H1 (cell line): ENCODE data around the gene SMS. TPM values are rescaled to one million over a fixed set of nuclear protein-coding genes. Genes with fewer than 3 reads are reported as not detected.

ENCODE experiments used
- CTCF ChIA-PET: fragments of 300-600 bp; sonication (Branson Sonifier 250); formaldehyde crosslinking; loops from one replicate; lab custom pipeline; 2021; ENCODE audit not compliant: partially characterized antibody; lab: Charles Lee
- POLR2A ChIA-PET: fragments of 300-600 bp; sonication (Branson Sonifier 250); formaldehyde crosslinking; loops from one replicate; lab custom pipeline; 2021; ENCODE audit warnings: inconsistent platforms; ENCODE audit not compliant: partially characterized antibody; lab: Charles Lee
- DNase-seq, 2 experiments: peaks; one replicate each; pipeline versions ENCODE4 v3.0.0 to v3.0.0-alpha.2; 2010 to 2022; ENCODE audit warnings: low spot score in 2 of 2, low read depth in 1 of 2, mixed read lengths in 1 of 2
- FAIRE-seq: peaks from 2 replicates; lab custom pipeline; 2011; peaks lifted over from hg19 to GRCh38; lab: Jason Lieb, UNC
- H2AFZ ChIP-seq: 2 replicates; pipeline ENCODE4 v1.8.1; 2012; ENCODE audit warnings: low read length, inconsistent platforms
- H2AK5ac ChIP-seq: 2 replicates; pipeline ENCODE4 v1.6.1; 2013; ENCODE audit warnings: low read depth, low read length
- H2BK120ac ChIP-seq: replicated peaks from 2 replicates; pipeline ENCODE3; 2013; ENCODE audit warnings: low read depth, low read length, inconsistent platforms
- H2BK12ac ChIP-seq: 2 replicates; pipeline ENCODE4 v1.6.1; 2013; ENCODE audit warnings: low read depth, low read length
- H2BK15ac ChIP-seq: 2 replicates; pipeline ENCODE4 v1.6.1; 2013; ENCODE audit warnings: low read length
- H2BK20ac ChIP-seq: 2 replicates; pipeline ENCODE4 v1.6.1; 2013; ENCODE audit warnings: low read length
- H2BK5ac ChIP-seq: 2 replicates; pipeline ENCODE4 v1.6.1; 2013; ENCODE audit warnings: low read depth, low read length
- H3K14ac ChIP-seq: 2 replicates; pipeline ENCODE4 v1.6.1; 2013; ENCODE audit warnings: inconsistent platforms; ENCODE audit not compliant: insufficient read length
- H3K18ac ChIP-seq: 2 replicates; pipeline ENCODE4 v1.6.1; 2013; ENCODE audit warnings: low read length; ENCODE audit errors: extremely low read depth
- H3K23ac ChIP-seq: 2 replicates; pipeline ENCODE4 v1.6.1; 2013; ENCODE audit warnings: inconsistent platforms; ENCODE audit not compliant: insufficient read length
- H3K23me2 ChIP-seq: 2 replicates; pipeline ENCODE4 v1.6.1; 2013; ENCODE audit warnings: low read depth, low read length
- H3K27ac ChIP-seq: 2 replicates; pipeline ENCODE4 v1.6.1; 2011; ENCODE audit warnings: low read depth, low read length, inconsistent platforms
- H3K27me3 ChIP-seq, 4 experiments: replicated peaks in 1 of 4; 1 replicate in 1 of 4; 2 replicates in 3 of 4; pipeline versions ENCODE4 v1.6.1 to v1.8.1; 2011 to 2013; ENCODE audit warnings: low read length in 3 of 4, mild to moderate bottlenecking in 3 of 4, inconsistent platforms in 2 of 4, mixed read lengths in 2 of 4, moderate library complexity in 1 of 4; ENCODE audit not compliant: control insufficient read depth in 3 of 4, insufficient read depth in 3 of 4; ENCODE audit errors: extremely low read depth in 1 of 4
- H3K36me3 ChIP-seq, 4 experiments: 2 replicates each; pipeline versions ENCODE4 v1.6.1 to v1.8.1; 2011 to 2013; ENCODE audit warnings: mild to moderate bottlenecking in 4 of 4, low read length in 3 of 4, moderate library complexity in 2 of 4, control low read depth in 1 of 4, inconsistent platforms in 1 of 4; ENCODE audit not compliant: insufficient read depth in 4 of 4, control insufficient read depth in 2 of 4
- H3K4ac ChIP-seq: replicated peaks from 2 replicates; pipeline ENCODE3; 2013; ENCODE audit warnings: low read length, low read depth, mixed read lengths, inconsistent platforms; ENCODE audit not compliant: insufficient read length
- H3K4me1 ChIP-seq, 4 experiments: replicated peaks in 1 of 4; 1 replicate in 1 of 4; 2 replicates in 3 of 4; pipeline versions ENCODE4 v1.6.1 to v1.8.1; 2011 to 2013; ENCODE audit warnings: low read length in 3 of 4, inconsistent platforms in 2 of 4, mixed read lengths in 1 of 4; ENCODE audit not compliant: insufficient read depth in 4 of 4, control insufficient read depth in 3 of 4
- H3K4me2 ChIP-seq, 2 experiments: 2 replicates each; pipeline versions ENCODE4 v1.6.1 to v1.8.1; 2011 to 2013; ENCODE audit warnings: low read depth in 2 of 2, low read length in 2 of 2, control low read depth in 1 of 2, inconsistent platforms in 1 of 2, mild to moderate bottlenecking in 1 of 2; ENCODE audit not compliant: insufficient read depth in 1 of 2
- H3K4me3 ChIP-seq, 4 experiments: fragments of 200-600, 300-600 bp in 1 of 4; sonication (generic), shearing (Covaris generic), sonication (Bioruptor Twin) in 1 of 4; 2 replicates each; pipeline versions ENCODE4 v1.5.1 to v1.8.1; 2011 to 2016; ENCODE audit warnings: low read length in 4 of 4, low read depth in 3 of 4, control low read depth in 2 of 4, inconsistent platforms in 2 of 4, mild to moderate bottlenecking in 2 of 4, mixed read lengths in 1 of 4, moderate library complexity in 1 of 4; ENCODE audit not compliant: insufficient read depth in 2 of 4; ENCODE audit errors: extremely low read depth in 1 of 4
- H3K56ac ChIP-seq: replicated peaks from 2 replicates; pipeline ENCODE3; 2013; ENCODE audit warnings: low read depth, mild to moderate bottlenecking, mixed read lengths, low read length, inconsistent platforms; ENCODE audit not compliant: insufficient read length
- H3K79me1 ChIP-seq: 2 replicates; pipeline ENCODE4 v1.6.1; 2013; ENCODE audit warnings: low read depth, low read length, control low read depth
- H3K79me2 ChIP-seq, 2 experiments: 2 replicates each; pipeline versions ENCODE4 v1.6.1 to v1.8.1; 2012 to 2013; ENCODE audit warnings: low read length in 2 of 2, mild to moderate bottlenecking in 2 of 2, inconsistent platforms in 1 of 2; ENCODE audit not compliant: insufficient read depth in 2 of 2, control insufficient read depth in 1 of 2
- H3K9ac ChIP-seq, 4 experiments: replicated peaks in 1 of 4; 1 replicate in 1 of 4; 2 replicates in 3 of 4; pipeline versions ENCODE4 v1.6.1 to v1.8.1; 2011 to 2013; ENCODE audit warnings: low read depth in 3 of 4, low read length in 3 of 4, control low read depth in 2 of 4, mild to moderate bottlenecking in 2 of 4, moderate library complexity in 2 of 4, inconsistent platforms in 1 of 4; ENCODE audit errors: extremely low read depth in 1 of 4
- H3K9me3 ChIP-seq, 2 experiments: 2 replicates each; pipeline versions ENCODE4 v1.6.1 to v1.8.1; 2012 to 2013; ENCODE audit warnings: mild to moderate bottlenecking in 2 of 2, moderate library complexity in 2 of 2, control low read depth in 1 of 2, inconsistent platforms in 1 of 2, low read depth in 1 of 2, low read length in 1 of 2, mixed read lengths in 1 of 2; ENCODE audit not compliant: insufficient read depth in 2 of 2
- H4K20me1 ChIP-seq, 2 experiments: replicated peaks in 1 of 2; 2 replicates each; pipeline versions ENCODE3 to v1.8.1; 2011 to 2013; ENCODE audit warnings: inconsistent platforms in 2 of 2, low read length in 2 of 2, mild to moderate bottlenecking in 1 of 2; ENCODE audit not compliant: insufficient read depth in 2 of 2, control insufficient read depth in 1 of 2
- H4K5ac ChIP-seq: 2 replicates; pipeline ENCODE4 v1.6.1; 2013; ENCODE audit warnings: low read length, low read depth, mixed read lengths, inconsistent platforms; ENCODE audit not compliant: insufficient read length
- H4K8ac ChIP-seq: 2 replicates; pipeline ENCODE4 v1.8.0; 2013; ENCODE audit warnings: mild to moderate bottlenecking, moderate library complexity, low read length, inconsistent platforms; ENCODE audit not compliant: insufficient read depth; ENCODE audit errors: extremely low read depth
- H4K91ac ChIP-seq: replicated peaks from 2 replicates; pipeline ENCODE3; 2013; ENCODE audit warnings: low read length, mixed read lengths, inconsistent platforms; ENCODE audit not compliant: insufficient read length
- WGBS, 2 experiments: shearing (Covaris generic) in 1 of 2; methylation state at CpG; one replicate each; pipeline versions ENCODE4 v1.1.6 to v1.1.7; 2013 to 2015; ENCODE audit warnings: low lambda C conversion rate in 2 of 2, mixed read lengths in 2 of 2, inconsistent platforms in 1 of 2, low coverage in 1 of 2, missing lambda C conversion rate in 1 of 2; ENCODE audit not compliant: insufficient replicate concordance in 2 of 2, insufficient coverage in 1 of 2, insufficient read length in 1 of 2; ENCODE audit errors: extremely low coverage in 1 of 2, missing lambda C conversion rate in 1 of 2; 5-methylcytosine and 5-hydroxymethylcytosine counted together
- polyA plus RNA-seq, 7 experiments: library from polyadenylated mRNA; depleted of rRNA in 3 of 7; stranded (reverse) in 5 of 7; unstranded in 2 of 7; fragments of >200 nt in 5 of 7; fragments of 200-250 nt in 2 of 7; gene quantifications; 1 replicate in 5 of 7; 2 replicates in 1 of 7; 4 replicates in 1 of 7; pipeline versions ENCODE4 v1.2.1 to v1.2.3, GENCODE V29; 2011 to 2013; ENCODE audit warnings: missing spikeins in 2 of 7, mixed read lengths in 2 of 7
- total RNA-seq: library from RNA; stranded (reverse); fragmentation: NEBNext Ultra II Directional; extraction: Animal tissue kit (Norgen Biotek cat#: 25700); gene quantifications from 2 replicates; pipeline ENCODE4 v1.2.1, GENCODE V29; 2021

Gene SMS
- total and polyA plus RNA-seq, 2 of the 8 experiments (the other 6 are each of a cell fraction or from before 2014, with no cell fraction given): 66.3 to 256 TPM

DNA sequence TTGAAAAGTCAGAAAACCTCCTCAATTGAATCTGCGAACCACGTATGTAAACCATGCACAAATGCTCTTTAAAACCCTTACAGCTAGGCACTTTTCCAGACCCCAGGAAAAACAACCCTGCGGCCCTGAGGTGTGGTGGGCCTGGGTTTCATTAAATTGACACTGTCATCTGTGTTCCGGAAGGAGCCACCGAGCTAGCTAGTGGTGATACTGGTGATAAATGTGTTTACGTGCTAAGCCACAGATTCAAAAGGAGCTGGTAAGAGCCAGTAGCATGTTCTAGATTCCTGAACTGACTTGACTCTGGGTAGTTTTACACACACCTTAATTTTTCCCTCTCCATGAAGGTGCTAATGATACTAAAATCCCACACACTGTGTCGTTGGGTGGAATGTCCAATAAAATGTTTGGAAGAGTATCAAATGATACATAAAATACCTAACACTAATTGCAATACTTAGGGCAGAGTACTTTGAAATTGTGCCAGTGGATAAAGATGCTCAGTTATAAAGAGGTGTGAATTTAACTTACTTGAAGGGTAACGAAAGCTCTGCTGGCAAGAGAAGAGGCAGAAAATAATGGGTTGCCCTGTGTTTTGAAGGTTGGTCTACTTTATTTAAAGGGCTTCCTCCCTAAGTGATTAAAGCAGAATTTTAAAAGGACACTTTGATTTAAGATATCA is 8.5 kb downstream of the SMS start:
- H3K4ac ChIP-seq: no peak overlapping the region
- no peak overlapping the region for H4K8ac ChIP-seq
- no peak overlapping the region for H2BK12ac ChIP-seq
- H2BK5ac ChIP-seq: no peak overlapping the region
- H4K91ac ChIP-seq: no peak overlapping the region
- no peak overlapping the region for H2BK15ac ChIP-seq
- H2BK20ac ChIP-seq: no peak overlapping the region
- H3K9ac ChIP-seq: no peak overlapping the region
- H2BK120ac ChIP-seq: no peak overlapping the region
- H3K23me2 ChIP-seq: no peaks in the 10 kb centered on the region
- no peak overlapping the region for H3K56ac ChIP-seq
- H3K18ac ChIP-seq: no peak overlapping the region
- H3K4me2 ChIP-seq: no peak overlapping the region
- 83% methylated on average over 8 of the region's 8 CpGs; no CpG with 5 or more reads in 1 of the 2 experiments for WGBS, 2 experiments
- H3K23ac ChIP-seq: no peak overlapping the region
- H3K27ac ChIP-seq: no peak overlapping the region
- no peaks in the 10 kb centered on the region for H3K79me1 ChIP-seq
- no peaks in the 10 kb centered on the region; a peak in 1 of 8 replicates for H3K36me3 ChIP-seq
- DNase-seq (no peak), FAIRE-seq (no peak)
- H3K4me1 ChIP-seq: peaks cover 0 to 11% (median 10%) of the 10 kb centered on the region in 4 experiments; a peak in 6 of 7 replicates
- H2AK5ac ChIP-seq: no peak overlapping the region
- CTCF ChIA-PET: interaction anchor here (0.8 to 1.4 kb wide), 2 partner anchors 10 to 16 kb away, joined by 3 read pairs; no protein-coding TSS in a partner anchor
- no peaks in the 10 kb centered on the region for H3K9me3 ChIP-seq
- H3K14ac ChIP-seq: no peak overlapping the region
- no peak overlapping the region for H2AFZ ChIP-seq
- H4K20me1 ChIP-seq: peaks cover 5 to 12% of the 10 kb centered on the region in 2 experiments
- POLR2A ChIA-PET: interaction anchor here (1.4 kb wide), 1 partner anchor 22 kb away, joined by 3 read pairs; no protein-coding TSS in a partner anchor
- no peak overlapping the region for H3K4me3 ChIP-seq
- H4K5ac ChIP-seq: no peak overlapping the region
- H3K27me3 ChIP-seq: no peaks in the 10 kb centered on the region
- peaks cover 26 to 99% of the 10 kb centered on the region in 2 experiments for H3K79me2 ChIP-seq
